Stimulated activated effector memory CD8-positive, alpha-beta T cell treated with anti-CD3 and anti-CD28 coated beads, Interleukin-12 subunit alpha, Interleukin-12 subunit beta, amount 100 ng/mL, for 72 hours (primary cell): Measurements from ENCODE around the gene CACNA1B.
A peak's percentile ranks its signal among the peaks of the same experiment; 100 is the strongest.

Source experiments
- ATAC-seq: fragments of 150-1000 bp; cut with Tn5 transposase; 2 replicates; pipeline ENCODE4 v1.10.0; 2021
- DNase-seq, 2 donors: peaks; one replicate each; pipeline ENCODE4 v3.0.0; 2021 to 2022; ENCODE audit warnings: low spot score in 2 of 2
- H3K27ac Mint-ChIP-seq: one replicate; pipeline ENCODE4 v1.8.0; 2022; ENCODE audit warnings: mild to moderate bottlenecking, mixed read lengths
- H3K36me3 Mint-ChIP-seq: one replicate; pipeline ENCODE4 v1.8.0; 2022; ENCODE audit warnings: mild to moderate bottlenecking, mixed read lengths
- H3K4me1 Mint-ChIP-seq: one replicate; pipeline ENCODE4 v1.8.0; 2022; ENCODE audit warnings: mixed read lengths
- H3K4me3 Mint-ChIP-seq: one replicate; pipeline ENCODE4 v1.8.0; 2022; ENCODE audit warnings: mild to moderate bottlenecking, mixed read lengths
- H3K9me3 Mint-ChIP-seq: one replicate; pipeline ENCODE4 v1.8.0; 2022; ENCODE audit warnings: mixed read lengths

CACNA1B gene

DNA sequence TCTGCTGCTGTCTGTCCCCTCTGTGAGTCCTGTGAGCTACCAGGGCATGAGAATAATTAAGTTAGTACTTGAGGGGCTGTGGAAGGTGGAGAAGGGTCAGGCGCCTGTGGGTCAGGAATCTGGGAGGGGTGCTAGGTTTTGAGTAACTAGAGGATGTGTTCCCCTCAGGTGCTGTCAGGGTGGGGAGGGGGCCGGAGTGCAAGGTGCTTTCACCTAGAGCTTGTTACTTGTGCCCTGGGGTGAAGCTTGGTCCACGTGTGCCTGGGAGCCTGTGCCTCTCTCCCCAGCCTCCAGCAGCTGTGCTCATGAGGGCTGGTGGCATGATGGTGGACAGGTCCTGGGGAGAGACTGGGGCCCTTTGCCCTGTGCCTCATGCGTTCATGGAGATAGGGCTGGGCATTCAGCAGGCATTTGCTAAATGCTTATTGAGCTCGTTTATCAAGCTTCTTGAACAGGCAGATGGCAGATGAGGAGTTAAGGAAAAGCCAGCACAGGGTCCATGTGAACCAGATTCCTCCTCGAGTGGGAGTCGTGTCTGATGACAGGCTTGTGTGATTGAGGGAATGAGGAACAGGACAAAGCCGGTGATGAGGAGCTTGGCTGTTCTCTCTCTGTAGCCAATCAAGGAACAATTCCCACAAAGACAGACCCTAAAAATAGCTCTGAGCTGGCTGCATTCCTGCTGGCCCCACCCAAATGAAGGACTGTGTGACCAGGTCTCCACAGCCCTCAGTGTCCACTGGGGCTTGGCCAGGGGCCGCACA, 40.9 kb downstream of the CACNA1B start:
- Mint-ChIP-seq H3K27ac (no peak overlapping the region), H3K36me3 (no peaks in the 10 kb centered on the region), H3K4me1 (peaks cover 7% of the 10 kb centered on the region), H3K4me3 (no peak overlapping the region), H3K9me3 (no peaks in the 10 kb centered on the region)
- ATAC-seq (no peak), DNase-seq (no peak)

DNA sequence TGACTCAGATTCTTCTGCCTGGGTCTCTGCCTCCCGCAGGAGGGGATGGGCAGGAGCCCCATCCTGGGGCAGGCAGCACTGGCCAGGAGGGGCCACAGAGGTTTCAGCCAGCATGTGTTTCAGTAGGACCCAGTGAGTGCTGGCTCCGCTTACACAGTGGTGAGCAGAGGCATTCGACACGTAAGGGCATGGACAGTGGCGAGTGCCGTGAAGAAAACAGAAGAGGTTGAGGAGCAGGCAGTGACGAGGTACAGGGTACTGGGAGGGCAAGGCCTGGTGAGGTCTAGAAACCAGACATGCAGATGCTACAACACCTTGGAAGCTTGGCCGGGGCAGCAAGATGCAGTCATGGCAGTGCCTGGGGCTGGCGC, 41.5 kb downstream of the CACNA1B start:
- ATAC-seq (peak; percentile 16), DNase-seq (no peak)
- Mint-ChIP-seq H3K4me1 (peaks cover 7% of the 10 kb centered on the region), H3K27ac (no peak overlapping the region), H3K9me3 (no peaks in the 10 kb centered on the region), H3K36me3 (no peaks in the 10 kb centered on the region), H3K4me3 (no peak overlapping the region)

DNA sequence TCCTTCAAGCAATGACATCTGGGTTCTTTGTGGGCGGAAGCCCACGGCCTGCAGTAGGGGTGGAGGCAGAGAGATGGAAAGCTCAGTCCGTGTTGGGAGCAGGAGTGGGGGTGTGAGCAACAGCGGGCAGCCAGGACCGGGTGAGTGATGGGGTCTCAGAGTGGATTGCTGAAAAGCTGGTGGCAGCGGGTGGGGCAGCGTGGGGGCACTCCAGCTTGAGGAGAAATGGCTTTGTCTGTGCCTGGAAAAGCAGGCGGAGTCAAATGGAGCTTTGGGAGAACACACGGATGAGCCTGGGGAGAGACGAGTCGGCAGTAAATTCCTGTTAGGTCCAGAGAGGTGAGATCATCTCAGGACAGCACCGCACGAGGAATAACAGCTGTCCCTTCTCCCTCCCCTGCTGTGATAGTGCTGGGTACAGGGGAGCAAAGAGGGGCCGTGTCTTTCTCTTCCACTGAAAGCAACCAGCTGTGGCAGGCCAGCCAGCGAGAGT, 42.1 kb downstream of the CACNA1B start:
- H3K4me1 Mint-ChIP-seq = peaks cover 7% of the 10 kb centered on the region
- DNase-seq (no peak), ATAC-seq (no peak)
- no peak overlapping the region for H3K27ac Mint-ChIP-seq
- no peaks in the 10 kb centered on the region for H3K9me3 Mint-ChIP-seq
- H3K36me3 Mint-ChIP-seq = no peaks in the 10 kb centered on the region
- H3K4me3 Mint-ChIP-seq = no peak overlapping the region

DNA sequence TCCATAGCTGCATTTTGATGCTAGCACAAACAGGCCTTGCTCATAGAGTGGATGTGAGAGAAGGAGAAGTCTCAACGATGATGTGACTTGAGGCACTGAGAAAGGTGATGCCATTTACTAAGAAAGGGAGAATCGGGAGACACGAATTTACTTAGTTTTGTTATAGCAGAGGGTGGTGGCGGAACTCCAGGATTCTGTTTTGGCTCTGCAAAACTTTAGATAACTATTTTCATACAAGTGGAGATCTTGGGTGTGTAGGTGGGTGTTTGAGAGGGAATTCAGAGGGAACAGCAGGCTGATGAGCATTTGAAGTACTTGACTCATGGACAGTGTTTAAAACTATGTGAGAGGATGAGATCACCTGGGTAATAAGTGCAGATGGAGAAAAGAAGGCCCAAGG, 43.2 kb downstream of the CACNA1B start:
- no peaks in the 10 kb centered on the region for H3K9me3 Mint-ChIP-seq
- no peak for DNase-seq
- H3K4me1 Mint-ChIP-seq = peaks cover 7% of the 10 kb centered on the region
- H3K27ac Mint-ChIP-seq = no peak overlapping the region
- H3K36me3 Mint-ChIP-seq = no peaks in the 10 kb centered on the region
- no peak overlapping the region for H3K4me3 Mint-ChIP-seq
- ATAC-seq = no peak

DNA sequence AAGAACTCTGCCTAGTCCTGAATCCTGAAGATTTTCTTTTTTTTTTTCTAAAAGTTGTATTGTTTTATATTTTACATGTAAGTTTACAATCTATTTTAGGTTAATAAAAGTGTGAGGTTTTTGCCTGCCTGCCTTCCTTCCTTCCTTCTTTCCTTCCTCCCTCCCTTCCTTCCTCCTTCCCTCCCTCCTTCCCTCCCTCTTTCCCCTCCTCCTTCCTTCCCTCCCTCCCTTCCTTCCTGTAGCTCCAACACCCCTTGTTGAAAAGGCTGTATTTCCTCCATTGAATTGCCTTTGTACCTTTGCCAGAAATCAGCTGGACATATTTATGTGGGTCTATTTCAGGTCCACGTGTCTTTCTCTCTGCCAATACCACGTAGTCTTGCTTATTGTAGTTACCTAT, 46.6 kb downstream of the CACNA1B start:
- DNase-seq (no peak), ATAC-seq (no peak)
- Mint-ChIP-seq H3K36me3 (no peaks in the 10 kb centered on the region), H3K27ac (no peak overlapping the region), H3K4me3 (no peak overlapping the region), H3K4me1 (peaks cover 6% of the 10 kb centered on the region), H3K9me3 (no peaks in the 10 kb centered on the region)

DNA sequence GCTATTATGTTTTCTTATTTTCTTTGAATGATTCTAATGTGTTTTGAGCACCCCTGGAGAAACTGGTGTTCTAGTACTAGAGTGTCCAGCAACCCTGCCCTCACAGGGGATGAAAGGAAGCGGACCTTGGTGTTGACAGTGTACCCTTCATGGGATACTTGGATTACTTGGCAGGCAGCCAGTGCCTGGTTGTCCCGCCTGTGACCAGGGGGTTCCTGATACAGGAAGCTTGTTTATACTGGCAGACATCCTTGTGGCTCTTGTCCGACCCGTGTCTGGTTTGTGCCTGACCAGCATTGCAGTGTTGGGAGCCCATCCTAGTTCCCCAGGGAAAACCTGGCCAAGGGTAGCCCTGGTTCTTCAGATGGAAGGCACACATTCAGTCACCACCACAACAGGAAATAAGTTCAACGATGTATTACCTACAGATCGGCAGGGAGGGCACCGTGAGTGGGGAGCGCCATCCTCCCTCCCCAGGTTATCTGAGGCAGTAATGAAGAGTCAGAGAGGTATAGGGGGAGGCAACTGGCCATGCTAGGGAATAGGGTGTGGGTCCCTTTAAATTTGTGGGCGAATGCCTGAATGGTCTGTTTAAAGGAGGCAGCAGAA, 47.3 kb downstream of the CACNA1B start:
- ATAC-seq (no peak), DNase-seq (no peak)
- no peak overlapping the region for H3K27ac Mint-ChIP-seq
- no peaks in the 10 kb centered on the region for H3K36me3 Mint-ChIP-seq
- no peaks in the 10 kb centered on the region for H3K9me3 Mint-ChIP-seq
- no peaks in the 10 kb centered on the region for H3K4me1 Mint-ChIP-seq
- no peak overlapping the region for H3K4me3 Mint-ChIP-seq

DNA sequence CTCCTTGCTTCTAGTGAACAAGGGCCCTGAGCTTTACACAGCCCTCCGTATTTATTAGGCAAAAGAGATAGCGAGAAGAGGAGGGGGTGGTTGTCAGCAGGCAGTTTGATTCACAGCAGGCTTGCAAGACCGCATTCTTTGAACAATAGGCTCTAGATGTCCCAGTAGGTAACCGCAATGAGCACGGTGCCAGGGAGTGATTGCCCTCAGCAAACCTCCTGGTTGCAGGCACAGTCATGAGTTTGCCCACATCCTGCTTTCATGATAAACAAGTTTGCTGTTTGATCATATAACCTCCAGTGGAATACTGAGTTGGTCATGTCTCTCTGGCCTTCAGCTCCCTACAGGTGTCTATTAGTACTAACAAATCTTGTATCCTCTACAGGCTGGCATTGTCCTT, 66.1 kb downstream of the CACNA1B start:
- Mint-ChIP-seq H3K27ac (no peak overlapping the region), H3K9me3 (peaks cover 7% of the 10 kb centered on the region), H3K36me3 (no peaks in the 10 kb centered on the region), H3K4me1 (no peaks in the 10 kb centered on the region), H3K4me3 (no peak overlapping the region)
- no peak for DNase-seq
- ATAC-seq = no peak

DNA sequence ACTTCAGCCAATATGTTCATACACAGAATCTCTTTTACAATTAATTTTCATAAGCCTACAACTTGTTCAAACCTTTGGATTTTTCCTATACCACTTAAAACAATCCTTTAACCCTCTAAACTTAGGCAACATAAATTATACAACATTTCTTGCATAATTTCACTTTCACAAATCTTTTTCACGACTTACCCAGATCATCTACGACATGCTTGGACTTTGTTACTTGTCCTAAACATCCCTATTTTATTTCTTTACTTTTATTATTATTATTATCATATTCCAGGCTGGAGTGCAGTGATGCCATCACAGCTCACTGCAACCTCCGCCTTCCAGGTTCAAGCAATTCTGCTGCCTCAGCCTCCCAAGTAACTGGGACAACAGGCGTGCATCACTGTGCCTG, 68.0 kb downstream of the CACNA1B start:
- Mint-ChIP-seq H3K9me3 (peaks cover 7% of the 10 kb centered on the region), H3K27ac (no peak overlapping the region), H3K4me3 (no peak overlapping the region), H3K36me3 (no peaks in the 10 kb centered on the region), H3K4me1 (no peaks in the 10 kb centered on the region)
- ATAC-seq = no peak
- DNase-seq = no peak

DNA sequence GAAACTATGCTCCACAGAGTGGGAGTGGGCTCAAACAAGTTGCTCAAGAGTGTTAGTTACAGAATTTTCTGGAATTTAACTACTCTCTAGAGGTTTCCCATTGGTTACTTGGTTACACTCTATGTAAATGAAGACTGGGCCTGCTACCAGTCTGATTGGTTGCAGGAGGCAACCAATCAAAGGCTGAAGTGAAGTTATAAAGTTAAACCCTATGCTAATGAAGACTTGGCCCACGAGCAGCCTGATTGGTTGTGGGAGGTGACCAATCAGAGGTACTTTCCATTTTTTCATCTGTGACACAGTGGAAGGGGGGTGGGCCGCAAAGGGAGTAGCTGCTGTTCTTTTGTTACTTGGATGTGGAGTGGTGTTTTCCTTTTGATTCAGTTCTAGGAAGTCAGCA, 69.4 kb downstream of the CACNA1B start:
- ATAC-seq (no peak), DNase-seq (no peak)
- no peaks in the 10 kb centered on the region for H3K36me3 Mint-ChIP-seq
- H3K4me1 Mint-ChIP-seq = no peaks in the 10 kb centered on the region
- peaks cover 7% of the 10 kb centered on the region for H3K9me3 Mint-ChIP-seq
- no peak overlapping the region for H3K27ac Mint-ChIP-seq
- no peak overlapping the region for H3K4me3 Mint-ChIP-seq

DNA sequence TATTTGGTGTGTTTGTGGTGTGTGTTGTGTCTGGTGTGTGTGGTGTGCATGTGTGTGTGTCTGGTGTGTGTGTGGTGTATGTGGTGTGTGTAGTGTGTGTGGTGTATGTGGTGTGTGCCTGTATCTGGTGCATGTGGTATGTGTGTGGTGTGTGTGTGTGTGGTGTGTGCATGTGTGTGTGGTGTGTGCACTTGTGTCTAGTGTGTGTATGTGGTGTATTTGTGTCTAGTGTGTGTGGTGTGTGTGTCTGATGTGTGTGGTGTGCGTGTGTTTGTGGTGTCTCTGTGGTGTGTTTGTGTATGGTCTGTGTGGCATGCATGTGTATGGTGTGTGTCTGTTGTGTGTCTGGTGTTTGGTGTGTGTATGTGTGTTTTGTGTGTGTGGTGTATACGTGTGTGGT, 71.1 kb downstream of the CACNA1B start:
- H3K9me3 Mint-ChIP-seq = peaks cover 3% of the 10 kb centered on the region
- no peak for DNase-seq
- no peak for ATAC-seq
- H3K4me3 Mint-ChIP-seq = no peak overlapping the region
- H3K36me3 Mint-ChIP-seq = no peaks in the 10 kb centered on the region
- no peak overlapping the region for H3K27ac Mint-ChIP-seq
- H3K4me1 Mint-ChIP-seq = no peaks in the 10 kb centered on the region

DNA sequence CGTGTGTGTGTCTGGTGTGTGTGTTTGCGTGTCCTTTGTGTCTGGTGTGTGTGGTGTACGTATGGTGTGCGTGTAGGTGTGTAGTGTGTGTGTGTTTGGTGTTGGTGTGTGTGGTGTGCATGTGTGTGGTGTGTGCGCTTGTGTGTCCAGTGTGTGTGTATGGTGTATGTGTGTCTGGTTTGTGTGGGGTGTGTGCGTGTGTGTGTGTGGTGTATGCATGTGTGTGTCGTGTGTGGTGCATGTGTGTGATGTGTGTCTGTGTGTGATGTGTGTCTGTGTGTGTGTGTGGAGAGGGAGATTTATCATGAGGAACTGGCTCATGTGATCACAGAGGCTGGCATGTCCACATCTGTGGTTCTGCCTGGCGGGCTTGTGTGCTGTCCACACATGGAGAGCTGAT, 71.7 kb downstream of the CACNA1B start:
- no peak overlapping the region for H3K4me3 Mint-ChIP-seq
- peaks cover 3% of the 10 kb centered on the region for H3K9me3 Mint-ChIP-seq
- no peak overlapping the region for H3K27ac Mint-ChIP-seq
- no peak for DNase-seq
- ATAC-seq = no peak
- H3K4me1 Mint-ChIP-seq = no peaks in the 10 kb centered on the region
- H3K36me3 Mint-ChIP-seq = no peaks in the 10 kb centered on the region

DNA sequence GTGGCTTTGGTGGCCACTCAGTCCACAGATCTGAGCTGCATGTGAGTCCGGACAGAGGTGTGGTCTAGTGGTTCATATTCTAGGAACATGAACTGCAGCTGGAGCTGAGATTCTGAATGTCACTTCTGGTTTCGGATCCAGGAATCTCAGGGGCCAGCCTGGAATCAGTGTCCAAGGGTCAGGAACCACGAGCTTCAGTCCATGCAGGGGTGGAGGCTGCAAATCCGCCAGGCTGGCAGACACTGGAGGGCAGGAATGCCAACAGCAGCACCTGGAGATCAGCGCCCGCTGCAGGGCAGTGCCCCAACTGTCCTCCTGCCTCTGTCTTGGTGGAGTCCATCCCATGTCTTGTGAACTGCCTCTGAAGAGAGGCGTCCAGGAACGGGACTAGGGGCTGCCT, 73.5 kb downstream of the CACNA1B start:
- Mint-ChIP-seq H3K36me3 (no peaks in the 10 kb centered on the region), H3K27ac (no peak overlapping the region), H3K4me1 (no peaks in the 10 kb centered on the region), H3K4me3 (no peak overlapping the region), H3K9me3 (peaks cover 3% of the 10 kb centered on the region)
- ATAC-seq = no peak
- DNase-seq = no peak

DNA sequence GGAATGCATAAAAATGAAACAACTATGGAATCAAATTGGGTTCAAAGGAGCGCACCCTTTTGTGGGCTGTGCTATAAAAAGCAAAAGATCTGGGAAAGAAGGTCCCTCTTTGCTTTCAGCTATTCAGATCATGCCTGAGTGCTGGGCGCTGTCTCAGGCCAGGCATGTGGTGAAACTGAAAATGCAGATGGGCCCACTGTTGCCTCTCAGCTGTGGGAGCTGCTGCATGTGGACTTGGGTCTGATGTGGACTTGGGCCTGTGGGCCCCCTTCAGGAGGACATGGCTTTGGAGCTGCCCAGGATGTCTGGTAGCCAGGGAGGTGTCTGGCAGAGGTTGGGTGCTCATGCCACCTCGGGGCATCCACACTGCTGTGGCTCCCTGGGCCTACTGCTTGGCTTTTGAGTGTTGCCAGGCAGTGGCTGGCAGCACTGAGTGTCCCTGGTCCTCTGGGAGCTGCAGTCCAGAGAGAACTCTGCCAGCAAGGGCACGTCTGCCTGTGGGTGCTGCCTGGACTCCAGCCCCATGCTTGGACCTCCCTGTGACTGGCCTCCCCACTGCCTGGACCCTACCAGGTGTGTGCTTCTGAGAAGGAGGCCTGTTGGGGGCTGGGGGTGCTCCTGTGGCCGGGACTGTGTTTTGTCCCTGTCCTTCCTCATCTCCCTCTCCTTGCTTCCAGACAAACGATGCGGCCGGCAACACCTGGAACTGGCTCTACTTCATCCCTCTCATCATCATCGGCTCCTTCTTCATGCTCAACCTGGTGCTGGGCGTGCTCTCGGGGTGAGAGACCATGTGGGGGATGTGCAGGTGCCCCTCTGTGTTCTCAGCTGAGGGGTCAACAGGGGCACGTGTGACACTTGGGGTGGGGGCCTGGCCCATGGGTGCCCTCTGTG, 74.3 kb downstream of the CACNA1B start:
- ATAC-seq (no peak), DNase-seq (no peak)
- Mint-ChIP-seq H3K27ac (no peak overlapping the region), H3K9me3 (peaks cover 3% of the 10 kb centered on the region), H3K4me1 (no peaks in the 10 kb centered on the region), H3K36me3 (no peaks in the 10 kb centered on the region), H3K4me3 (no peak overlapping the region)

DNA sequence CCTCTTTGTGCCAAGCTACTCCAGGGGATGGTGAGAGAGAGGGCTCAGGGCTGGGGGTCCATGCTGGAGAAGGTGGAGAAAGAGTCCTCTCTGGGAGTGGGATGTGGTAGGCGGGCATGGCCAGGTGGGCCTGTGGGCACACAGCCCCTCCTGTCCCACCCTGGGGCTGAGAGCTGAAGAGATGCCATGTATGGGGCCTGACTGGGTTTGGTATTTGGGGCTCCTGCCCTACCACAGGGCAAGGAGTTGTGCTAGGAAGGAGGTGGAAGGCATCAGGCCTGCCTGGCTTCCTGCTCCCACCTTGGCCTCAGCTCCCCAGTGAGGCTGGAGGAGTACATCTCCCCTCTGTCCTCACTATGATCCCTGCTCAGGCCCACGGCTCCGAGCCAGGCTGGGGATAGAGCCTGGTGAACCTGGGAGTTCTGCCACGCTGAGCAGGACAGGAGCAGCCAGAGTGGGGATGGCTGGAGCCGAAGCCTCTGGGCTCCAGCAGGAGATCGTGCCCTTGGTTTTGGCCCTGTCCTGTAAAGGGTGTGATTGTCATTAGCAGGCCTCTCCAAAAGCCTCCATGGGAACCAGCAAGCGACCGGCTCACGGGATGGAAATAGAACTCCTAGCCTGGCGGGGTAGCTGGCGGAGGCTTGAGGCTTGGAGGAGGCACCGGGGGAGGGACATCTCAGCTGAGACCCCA, 75.5 kb downstream of the CACNA1B start:
- H3K27ac Mint-ChIP-seq = no peak overlapping the region
- no peak overlapping the region for H3K4me3 Mint-ChIP-seq
- no peak for DNase-seq
- no peaks in the 10 kb centered on the region for H3K9me3 Mint-ChIP-seq
- H3K36me3 Mint-ChIP-seq = no peaks in the 10 kb centered on the region
- no peak for ATAC-seq
- no peaks in the 10 kb centered on the region for H3K4me1 Mint-ChIP-seq

DNA sequence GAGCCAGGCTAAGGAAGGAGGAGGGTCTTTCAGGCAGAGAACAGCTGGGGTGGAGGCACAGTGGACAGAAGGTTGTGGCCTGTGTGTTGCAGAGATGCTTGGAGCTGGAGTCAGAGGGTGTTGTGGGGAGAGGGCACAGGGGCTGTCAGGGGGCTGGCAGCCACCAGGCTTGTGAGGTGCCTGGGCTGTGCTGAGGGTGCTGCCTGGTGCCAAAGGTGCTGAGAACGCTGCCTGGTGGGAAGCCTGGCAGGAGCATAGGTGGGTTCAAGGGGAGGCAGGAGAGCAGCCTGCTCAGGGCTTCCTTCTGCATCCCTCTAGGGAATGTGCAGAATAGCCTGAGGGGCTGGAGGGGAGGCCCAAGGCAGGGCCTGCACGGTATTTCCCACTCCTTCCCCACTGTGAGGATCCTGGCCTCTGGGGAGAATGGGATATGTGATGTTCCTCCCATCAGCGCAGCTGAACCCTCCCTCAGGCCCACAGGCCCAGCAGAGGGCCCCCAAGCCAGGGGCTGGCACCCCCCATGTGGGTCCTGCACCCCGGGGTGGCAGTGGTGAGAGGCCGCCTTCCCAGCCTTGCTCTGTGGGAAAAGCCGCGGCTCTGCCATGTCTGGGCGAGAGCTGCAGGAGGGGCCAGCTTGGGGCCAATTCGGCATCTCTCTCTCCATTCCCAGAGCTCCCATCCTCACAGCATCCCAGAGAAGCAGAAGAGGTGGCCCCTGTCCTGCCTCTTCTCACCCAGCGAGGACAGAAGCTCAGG, 76.3 kb downstream of the CACNA1B start:
- Mint-ChIP-seq H3K4me3 (no peak overlapping the region), H3K4me1 (no peaks in the 10 kb centered on the region), H3K27ac (no peak overlapping the region), H3K36me3 (no peaks in the 10 kb centered on the region), H3K9me3 (no peaks in the 10 kb centered on the region)
- no peak for DNase-seq
- ATAC-seq = no peak
